NK-92 (cell line): Measurements from ENCODE around the gene PLVAP.

ENCODE experiments used
- DNase-seq: peaks from one replicate; lab custom pipeline; 2025; ENCODE audit not compliant: unreplicated experiment; lab: John Stamatoyannopoulos, UW

PLVAP gene

DNA sequence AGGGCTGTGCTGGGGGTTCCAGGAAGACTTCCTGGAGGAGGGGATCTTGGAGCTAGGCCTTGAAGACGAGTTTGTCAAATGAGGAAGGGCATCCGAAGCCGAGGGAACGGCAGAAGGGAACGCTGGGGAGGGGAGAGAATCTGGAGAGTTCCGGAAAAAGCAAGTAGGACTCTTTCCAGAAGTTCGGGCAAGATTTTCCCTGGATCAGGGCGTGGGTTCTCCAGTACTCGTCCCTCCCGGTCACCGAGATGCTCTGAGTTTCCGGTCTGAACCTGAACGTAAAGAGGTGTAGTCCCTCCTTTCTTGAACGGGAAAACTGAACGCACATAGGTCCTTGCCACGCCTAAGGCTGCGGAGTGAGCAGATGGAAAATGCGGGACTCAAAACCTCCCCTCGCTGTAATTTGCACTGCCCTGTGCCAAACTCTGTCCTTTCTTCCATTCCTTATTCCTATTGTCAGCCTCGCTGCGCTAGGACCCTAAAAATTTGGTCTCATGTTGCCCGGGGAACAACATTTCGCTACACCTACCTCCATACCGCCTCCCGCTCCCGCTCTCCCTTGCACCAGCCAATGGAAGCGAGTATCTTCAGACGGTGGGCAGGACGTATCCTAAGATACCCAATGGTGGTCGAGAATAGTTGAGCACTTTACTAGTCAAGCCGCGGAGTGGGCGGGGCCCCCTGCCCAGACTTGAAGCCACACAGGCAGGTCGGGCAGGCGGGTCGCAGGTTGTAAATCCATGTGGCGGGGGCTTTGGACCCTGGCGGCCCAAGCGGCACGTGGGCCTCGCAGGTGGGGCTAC lies 40.1 kb downstream of the PLVAP start, which contains the start of gene GTPBP3:
TSS of gene GTPBP3 (plus strand) at position 682 of the 803 bp plus-strand sequence. CDS start at position 741, 59 bp downstream.
- peak; percentile 86 for DNase-seq

DNA sequence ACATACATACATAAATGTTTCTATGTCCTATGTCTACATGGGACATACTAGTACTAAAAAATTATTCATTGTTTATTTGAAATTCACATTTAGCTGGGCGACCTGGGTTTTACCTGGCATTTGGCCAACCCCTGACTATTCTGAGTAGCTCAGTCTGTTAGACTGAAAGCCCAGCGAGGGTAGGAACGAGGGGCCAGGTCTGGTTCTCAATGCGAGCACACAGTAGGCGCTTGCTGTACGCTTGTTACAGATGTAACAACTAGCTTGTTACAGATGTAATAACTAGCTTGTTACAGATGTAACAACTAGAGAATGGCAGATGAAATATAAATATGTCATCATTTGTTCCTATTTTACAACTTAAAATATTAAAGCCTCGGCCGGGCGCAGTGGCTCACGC lies 41.6 kb downstream of the PLVAP start:
- no peak for DNase-seq

- DNase-seq: peak; percentile 55
These were observed 42.4 kb downstream of the PLVAP start, which contains the start of gene ANO8 for GRCh38 chr19:17334414-17335409. TSS of gene ANO8 (minus strand) at chr19:17334855. CDS start at chr19:17334670, 185 bp downstream.

DNA sequence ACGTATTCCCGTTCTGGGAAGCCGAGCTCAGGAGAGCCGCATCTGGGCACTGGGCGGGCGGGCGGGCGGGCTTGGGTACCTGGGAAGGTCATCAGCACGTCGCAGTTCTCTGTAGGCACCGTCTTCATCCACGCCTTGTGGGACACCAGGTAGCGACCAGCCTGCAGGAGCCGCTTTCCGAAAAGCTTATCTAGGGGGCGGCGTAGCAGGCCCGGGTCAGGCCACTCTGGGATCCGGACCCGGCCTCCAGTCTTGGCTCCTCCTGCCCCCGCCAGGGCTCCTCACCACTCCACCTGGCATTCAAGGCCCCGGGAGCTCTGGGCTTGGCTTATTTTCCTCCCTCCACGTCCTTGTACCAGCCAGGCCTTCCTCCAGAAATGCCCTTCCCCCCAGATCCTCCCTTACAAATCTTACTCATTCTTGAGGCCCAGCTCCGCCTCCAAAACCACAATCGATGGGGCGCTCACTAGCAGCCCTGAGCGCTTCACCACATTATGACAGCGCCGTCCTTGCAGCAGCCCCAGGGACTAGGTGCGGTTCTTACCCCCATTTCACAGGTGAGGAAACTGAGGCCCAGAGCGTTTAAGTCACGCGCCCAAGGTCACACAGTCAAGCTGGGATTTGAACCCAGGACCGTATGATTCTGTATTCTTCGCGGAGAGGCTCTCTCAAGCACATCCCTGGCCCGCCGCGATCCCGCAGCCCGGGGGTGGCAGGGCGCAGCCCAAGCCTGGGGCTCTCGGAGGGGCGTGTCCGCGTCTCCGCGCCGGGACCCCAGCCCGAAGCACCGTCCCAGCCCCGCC lies 43.3 kb downstream of the PLVAP start:
- DNase-seq: no peak

GRCh38 chr19:17332677-17333581 lies 44.2 kb downstream of the PLVAP start:
- DNase-seq: no peak

DNA sequence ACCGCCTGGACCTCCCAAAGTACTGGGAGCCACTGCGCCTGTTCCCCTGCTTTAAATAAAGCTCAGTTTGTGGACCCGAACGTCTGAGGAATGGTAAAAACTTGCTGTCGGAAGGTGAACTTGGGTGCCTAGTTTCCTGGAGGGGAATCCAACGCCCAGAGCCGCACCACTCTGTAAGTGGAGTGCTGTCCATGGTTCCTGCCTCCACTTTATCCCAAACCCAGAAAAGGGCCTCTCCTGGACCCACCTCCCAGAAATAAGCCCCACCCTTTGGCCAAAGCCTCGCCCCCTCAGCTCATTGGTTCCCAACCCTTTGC lies 44.8 kb downstream of the PLVAP start:
- DNase-seq: no peak

DNA sequence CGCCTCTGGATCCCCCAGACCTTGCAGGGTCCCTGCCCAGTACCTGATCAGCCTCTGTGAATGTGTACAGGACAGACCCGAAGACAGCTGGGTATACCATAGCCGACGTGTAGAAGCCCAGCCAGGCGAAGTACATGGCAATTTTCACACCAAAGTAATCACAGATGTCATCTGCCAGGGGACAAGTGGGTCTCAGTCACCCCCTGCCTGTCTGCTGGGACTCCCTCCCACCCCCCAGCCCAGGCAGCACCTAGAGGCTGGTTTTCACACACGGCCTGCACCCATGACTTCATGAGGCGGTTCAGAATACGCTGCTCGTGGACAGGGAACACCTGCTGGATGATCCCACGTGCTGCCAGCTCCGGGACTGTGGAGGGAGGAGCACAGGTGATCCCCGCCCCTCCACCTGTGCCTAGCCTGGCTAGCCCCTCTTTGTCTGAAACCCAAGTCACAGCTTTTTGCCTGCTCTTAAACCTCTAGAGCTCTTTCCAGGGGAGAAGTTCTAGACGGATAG lies 46.0 kb downstream of the PLVAP start:
- no peak for DNase-seq

- DNase-seq: no peak
These were observed 46.7 kb downstream of the PLVAP start for GRCh38 chr19:17330262-17331044.

DNA sequence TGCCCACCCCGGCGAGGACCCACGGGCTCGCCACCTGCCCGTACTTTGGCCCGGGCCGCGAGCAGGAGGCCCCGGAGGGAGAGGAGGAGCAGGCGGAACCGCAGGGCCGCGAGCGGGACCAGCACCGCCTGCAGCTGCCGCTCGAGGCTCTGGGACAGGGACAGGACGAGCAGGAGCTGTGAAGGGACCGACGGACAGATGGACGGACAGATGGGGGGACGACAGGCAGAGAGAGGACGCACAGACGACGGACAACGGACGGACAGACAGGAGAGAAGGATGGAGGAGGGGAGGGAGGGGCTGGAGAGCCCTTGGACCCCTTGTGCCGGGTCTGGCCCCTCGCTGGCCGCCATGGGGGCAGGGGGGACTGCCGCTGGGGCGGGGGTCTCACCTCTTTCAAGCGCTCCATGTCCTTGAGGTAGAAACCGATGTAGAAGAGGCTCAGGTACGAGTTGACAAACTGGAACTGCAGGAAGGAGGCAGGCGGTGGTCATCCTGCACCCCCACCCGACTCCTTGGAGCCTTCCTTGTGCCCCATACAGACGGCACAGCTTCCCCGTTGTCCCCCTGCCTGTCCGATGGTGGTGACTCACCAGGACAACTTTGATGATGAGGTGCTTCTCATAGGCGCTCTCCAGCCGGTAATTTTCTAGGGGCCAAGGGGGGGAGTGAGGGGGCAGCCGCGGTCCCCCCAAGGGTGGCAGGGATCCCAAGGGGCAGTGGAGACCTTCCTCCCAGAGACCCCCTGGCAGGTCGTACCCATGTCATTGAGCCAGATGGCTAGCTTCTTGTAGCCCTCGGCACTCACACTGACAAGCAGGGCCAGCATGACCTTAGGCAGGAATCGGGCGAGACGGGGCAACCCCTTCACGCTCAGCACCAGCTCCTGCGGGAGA lies 47.5 kb downstream of the PLVAP start:
- DNase-seq: no peak

GRCh38 chr19:17328517-17329365 lies 48.4 kb downstream of the PLVAP start:
- no peak for DNase-seq

DNA sequence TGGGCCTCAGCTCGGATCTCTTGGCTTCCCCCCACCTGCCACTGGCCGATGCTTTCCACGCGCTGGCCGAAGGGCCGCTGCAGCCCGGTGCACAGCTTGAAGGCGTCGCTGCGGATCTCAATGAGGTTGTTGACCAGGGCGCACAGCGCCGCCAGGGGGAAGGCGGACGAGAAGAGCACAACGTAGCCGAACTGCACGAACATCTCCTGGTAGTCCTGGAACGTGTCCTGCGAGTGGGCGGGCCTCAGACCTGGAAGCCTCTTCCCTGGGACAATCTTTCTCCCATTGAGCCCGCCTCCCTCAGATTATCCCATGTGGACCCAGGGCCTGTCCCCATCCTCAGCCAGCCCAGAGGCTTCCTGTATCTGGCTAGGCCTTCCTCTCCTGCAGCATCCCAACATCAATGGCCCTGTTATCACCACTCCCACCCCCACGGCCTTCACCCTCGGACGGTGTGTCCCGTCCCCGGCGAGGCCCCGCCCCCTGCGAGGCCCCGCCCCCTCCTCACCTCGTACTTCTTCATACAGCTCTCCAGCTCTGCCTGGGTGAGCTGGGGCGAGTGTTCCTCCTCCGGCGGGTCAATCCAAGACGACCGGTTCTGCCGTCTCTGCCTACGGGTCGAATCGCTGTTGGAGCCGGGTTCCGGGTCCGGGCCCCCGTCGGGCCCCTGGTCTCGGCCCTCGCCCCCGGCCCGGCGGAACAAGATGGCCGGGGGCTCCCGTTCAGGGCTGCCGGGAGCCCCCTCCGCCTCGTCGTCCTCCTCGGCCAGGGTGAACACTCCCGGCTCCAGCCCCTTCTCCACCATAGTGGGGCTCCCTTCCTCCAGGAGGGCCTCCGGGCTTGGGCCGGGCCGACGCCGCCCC lies 49.3 kb downstream of the PLVAP start:
- no peak for DNase-seq

- no peak for DNase-seq
These were observed 50.0 kb downstream of the PLVAP start for GRCh38 chr19:17327068-17327653.

DNA sequence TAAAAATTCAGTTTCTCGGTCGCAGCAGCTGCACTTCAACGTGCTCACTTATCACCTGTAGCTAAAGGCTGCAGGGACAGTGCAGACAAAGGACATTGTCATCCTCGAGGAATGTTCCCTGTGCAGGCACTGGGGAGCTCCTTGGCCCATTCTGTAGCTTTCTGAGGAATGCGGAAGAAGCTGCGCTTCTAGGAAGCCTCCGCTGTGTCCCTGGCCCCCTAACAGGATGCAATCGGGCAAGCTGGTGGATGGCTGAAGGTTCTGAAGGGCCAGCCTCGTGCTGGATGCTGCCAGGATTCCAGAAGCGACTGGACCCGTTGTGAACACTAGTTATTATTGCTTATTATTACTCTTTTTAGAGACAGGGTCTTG lies 50.6 kb downstream of the PLVAP start:
- no peak for DNase-seq

- DNase-seq: no peak
These were observed 51.1 kb downstream of the PLVAP start for GRCh38 chr19:17325881-17326594.

- DNase-seq: no peak
These were observed 52.0 kb downstream of the PLVAP start for GRCh38 chr19:17325133-17325532.
